Transverse colon (tissue), 4 donors: ENCODE results near the gene UBE3A. TPM values are rescaled to one million over a fixed set of nuclear protein-coding genes. Genes with fewer than 3 reads are reported as not detected.

Experiments
- DNase-seq: peaks from one replicate; pipeline ENCODE4 v3.0.0-alpha.2; 2019
- H3K27ac ChIP-seq, 4 donors: fragments of 200-600 bp; sonication (generic); 2 replicates each; pipeline ENCODE4 v1.5.1; 2016 to 2018; ENCODE audit warnings: inconsistent platforms in 4 of 4
- H3K27me3 ChIP-seq: fragments of 200-600 bp; sonication (generic); 2 replicates; pipeline ENCODE4 v1.5.1; 2017; ENCODE audit warnings: inconsistent platforms
- H3K36me3 ChIP-seq, 4 donors: fragments of 200-600 bp; sonication (generic); 2 replicates each; pipeline ENCODE4 v1.5.1; 2017 to 2019; ENCODE audit warnings: inconsistent platforms in 4 of 4
- H3K4me1 ChIP-seq, 4 donors: fragments of 200-600 bp; sonication (generic); 2 replicates each; pipeline ENCODE4 v1.5.1; 2017 to 2020; ENCODE audit warnings: inconsistent platforms in 4 of 4
- H3K4me3 ChIP-seq, 4 donors: fragments of 200-600 bp; sonication (generic); 1 replicate in 1 of 4; 2 replicates in 3 of 4; pipeline versions ENCODE4 v1.5.1 to v1.6.1; 2017 to 2019; ENCODE audit warnings: inconsistent platforms in 4 of 4
- H3K9me3 ChIP-seq, 2 donors: fragments of 200-600 bp; sonication (generic); 2 replicates each; pipeline ENCODE4 v1.5.1; 2017 to 2019; ENCODE audit warnings: inconsistent platforms in 2 of 2
- EP300 ChIP-seq: sonication (generic); formaldehyde crosslinking; IDR thresholded peaks from one replicate; pipeline ENCODE4 v1.6.1; 2017; ENCODE audit warnings: antibody characterized with exemption, low read depth
- POLR2A ChIP-seq: fragments of 450-650 bp; IDR thresholded peaks from one replicate; pipeline ENCODE4 v1.6.1; 2016; ENCODE audit warnings: antibody characterized with exemption, mild to moderate bottlenecking, moderate library complexity
- POLR2AphosphoS5 ChIP-seq, 3 donors: sonication (generic); formaldehyde crosslinking; IDR thresholded peaks; one replicate each; pipeline ENCODE4 v1.6.1; 2016; ENCODE audit warnings: antibody characterized with exemption in 3 of 3
- WGBS, 2 donors: methylation state at CpG; one replicate each; pipeline ENCODE4 v1.1.5; 2018; ENCODE audit warnings: low coverage in 1 of 2; 5-methylcytosine and 5-hydroxymethylcytosine counted together
- in situ Hi-C, 4 donors: fragments of 200-750 bp; cut with MboI; loops; one replicate each; pipeline versions ENCODE4 v1.15.0 to v1.15.1; 2017; ENCODE audit warnings: low sequenced_read_pairs in 3 of 4, low pct_ligation_motif_present in 1 of 4, low pct_unique_long_range_greater_than_20kb in 1 of 4
- intact Hi-C: fragments of 100-400 bp; cut with DNase I; formaldehyde crosslinking; loops from one replicate; pipeline ENCODE4 v1.15.1; 2023; ENCODE audit warnings: low total_unique reads
- total RNA-seq, 4 donors: library from RNA; depleted of rRNA; stranded (reverse); fragments of >200 nt; gene quantifications; one replicate each; pipeline ENCODE4 v1.1.0, GENCODE V29; 2016
- TF ChIP-seq, protein P1 (sequence below), 5 experiments: fragments of 200-600 bp in 3 of 5; fragments of 450-650 bp in 2 of 5; sonication (generic) in 3 of 5; IDR thresholded peaks; 1 replicate in 2 of 5; 2 replicates in 3 of 5; pipeline ENCODE4 v1.5.1; 2016 to 2017; ENCODE audit warnings: antibody characterized with exemption in 5 of 5, inconsistent platforms in 3 of 5, mild to moderate bottlenecking in 2 of 5, moderate library complexity in 1 of 5

The UBE3A gene
- total RNA-seq, 4 donors from 2014 or later: 52.1 to 92.1 (median 76.5) TPM

- H3K4me1 ChIP-seq: peaks cover 6 to 44% (median 25%) of the 10 kb centered on the region in 4 donors
- H3K27me3 ChIP-seq: no peaks in the 10 kb centered on the region
- intact Hi-C loops: no loop called here
- WGBS, 2 donors: 57 to 71% methylated on average over 1 to 3 of the region's 3 CpGs
- DNase-seq: no peak
- no peaks in the 10 kb centered on the region for H3K9me3 ChIP-seq
- in situ Hi-C loops: loop anchor here in 1 of 4 donors (25.0 kb wide), 2 partner anchors 465 to 660 kb away; partner anchors contain the start of genes SNRPN and SNURF
- TF ChIP-seq POLR2A (no peak), EP300 (no peak), POLR2AphosphoS5 (IDR thresholded peaks at IDR 0.05) (no peak)
- TF ChIP-seq, protein P1, sequence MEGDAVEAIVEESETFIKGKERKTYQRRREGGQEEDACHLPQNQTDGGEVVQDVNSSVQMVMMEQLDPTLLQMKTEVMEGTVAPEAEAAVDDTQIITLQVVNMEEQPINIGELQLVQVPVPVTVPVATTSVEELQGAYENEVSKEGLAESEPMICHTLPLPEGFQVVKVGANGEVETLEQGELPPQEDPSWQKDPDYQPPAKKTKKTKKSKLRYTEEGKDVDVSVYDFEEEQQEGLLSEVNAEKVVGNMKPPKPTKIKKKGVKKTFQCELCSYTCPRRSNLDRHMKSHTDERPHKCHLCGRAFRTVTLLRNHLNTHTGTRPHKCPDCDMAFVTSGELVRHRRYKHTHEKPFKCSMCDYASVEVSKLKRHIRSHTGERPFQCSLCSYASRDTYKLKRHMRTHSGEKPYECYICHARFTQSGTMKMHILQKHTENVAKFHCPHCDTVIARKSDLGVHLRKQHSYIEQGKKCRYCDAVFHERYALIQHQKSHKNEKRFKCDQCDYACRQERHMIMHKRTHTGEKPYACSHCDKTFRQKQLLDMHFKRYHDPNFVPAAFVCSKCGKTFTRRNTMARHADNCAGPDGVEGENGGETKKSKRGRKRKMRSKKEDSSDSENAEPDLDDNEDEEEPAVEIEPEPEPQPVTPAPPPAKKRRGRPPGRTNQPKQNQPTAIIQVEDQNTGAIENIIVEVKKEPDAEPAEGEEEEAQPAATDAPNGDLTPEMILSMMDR (IDR thresholded peaks at IDR 0.05): no peak
- H3K27ac ChIP-seq: no peak overlapping the region
- no peaks in the 10 kb centered on the region for H3K36me3 ChIP-seq
- no peak overlapping the region for H3K4me3 ChIP-seq
These were observed 11.8 kb downstream of the UBE3A start for GRCh38 chr15:25426896-25427610.

DNA sequence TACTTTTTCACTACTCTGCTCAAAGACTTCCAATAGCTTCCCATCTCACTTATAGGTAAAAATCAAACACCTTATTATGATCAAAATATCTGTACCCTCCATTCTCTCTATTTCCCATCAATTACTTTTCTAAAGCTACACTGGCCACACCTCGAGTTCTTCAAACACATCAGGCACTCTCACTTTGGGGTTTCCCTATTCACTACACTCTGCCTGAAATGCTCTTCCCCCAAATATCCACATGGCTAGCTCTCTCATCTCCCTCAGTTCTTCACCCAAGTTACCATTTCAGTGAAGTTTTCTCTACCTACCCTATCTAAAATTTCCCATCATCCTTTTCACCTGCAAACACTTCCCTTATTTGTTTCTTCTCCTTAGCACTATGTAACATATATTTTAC is 14.8 kb downstream of the UBE3A start:
- intact Hi-C loops: no loop called here
- H3K9me3 ChIP-seq: no peaks in the 10 kb centered on the region
- H3K27me3 ChIP-seq: no peaks in the 10 kb centered on the region
- H3K4me1 ChIP-seq: peaks cover 0 to 28% (median 12%) of the 10 kb centered on the region in 4 donors
- no peak overlapping the region for H3K27ac ChIP-seq
- no peaks in the 10 kb centered on the region for H3K36me3 ChIP-seq
- TF ChIP-seq POLR2AphosphoS5 (IDR thresholded peaks at IDR 0.05) (no peak), EP300 (no peak), POLR2A (no peak)
- TF ChIP-seq, protein P1 (IDR thresholded peaks at IDR 0.05): no peak
- no peak for DNase-seq
- 78 to 91% methylated on average over 1 of the region's 1 CpG for WGBS, 2 donors
- in situ Hi-C loops: no loop called here
- H3K4me3 ChIP-seq: no peak overlapping the region

DNA sequence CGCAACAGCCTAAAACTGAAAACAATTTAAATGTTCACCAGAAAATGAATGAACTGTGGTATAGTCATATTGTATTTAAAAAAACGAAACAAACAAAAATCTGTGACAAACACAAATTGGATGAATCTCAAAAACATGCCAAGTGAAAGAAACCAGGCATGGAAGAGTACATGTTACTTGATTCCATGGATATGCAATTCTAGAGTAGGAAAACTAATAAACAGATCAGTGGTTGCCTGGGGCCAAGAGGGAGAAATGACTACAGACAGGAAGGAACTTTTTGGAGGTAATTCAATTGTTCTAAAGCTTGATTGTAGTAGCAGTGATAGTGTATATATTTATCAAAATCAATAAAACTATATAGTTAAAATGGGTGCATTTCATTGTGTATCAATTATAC is 16.8 kb downstream of the UBE3A start:
- H3K27me3 ChIP-seq: no peaks in the 10 kb centered on the region
- no peak for DNase-seq
- intact Hi-C loops (no loop called here), in situ Hi-C loops (no loop called here)
- no peaks in the 10 kb centered on the region for H3K36me3 ChIP-seq
- H3K27ac ChIP-seq: no peak overlapping the region
- no peak for TF ChIP-seq POLR2AphosphoS5 (IDR thresholded peaks at IDR 0.05)
- TF ChIP-seq, protein P1 (IDR thresholded peaks at IDR 0.05): no peak
- TF ChIP-seq POLR2A: no peak
- TF ChIP-seq EP300: no peak
- no peak overlapping the region for H3K4me3 ChIP-seq
- no peaks in the 10 kb centered on the region for H3K9me3 ChIP-seq
- whole genome bisulfite sequencing, 2 donors: 83 to 93% methylated on average over 2 of the region's 2 CpGs
- peaks cover 0 to 24% (median 7%) of the 10 kb centered on the region in 4 donors for H3K4me1 ChIP-seq

DNA sequence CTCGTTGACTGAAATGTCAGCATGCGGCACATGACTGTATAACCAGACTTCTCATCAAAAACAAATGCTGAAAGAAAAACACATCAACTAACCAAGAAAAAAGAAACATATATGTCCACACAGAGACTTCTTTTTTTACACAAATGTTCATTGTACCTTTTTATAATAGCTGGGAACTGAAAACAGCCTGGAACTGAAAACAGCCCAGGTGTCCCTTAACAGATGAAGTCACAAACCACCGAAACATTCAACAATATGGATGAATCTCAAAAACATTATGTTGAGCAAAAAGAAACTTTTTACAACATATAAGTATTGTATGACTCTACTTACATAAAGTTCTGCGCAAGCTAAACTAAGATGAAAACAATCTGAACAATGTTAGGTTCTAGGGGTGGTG is 20.6 kb downstream of the UBE3A start:
- in situ Hi-C loops: loop anchor here in 1 of 4 donors (5.0 kb wide), 1 partner anchor 41 kb away; no protein-coding TSS in a partner anchor

More for the DNA sequence above, 20.6 kb downstream of the UBE3A start:
- intact Hi-C loops: no loop called here
- H3K36me3 ChIP-seq: no peaks in the 10 kb centered on the region
- no peak for DNase-seq
- no peaks in the 10 kb centered on the region for H3K9me3 ChIP-seq
- no peaks in the 10 kb centered on the region for H3K27me3 ChIP-seq
- 75 to 91% methylated on average over 4 of the region's 4 CpGs for WGBS, 2 donors
- no peak for TF ChIP-seq EP300
- no peak overlapping the region for H3K27ac ChIP-seq
- peaks cover 0 to 26% (median 5%) of the 10 kb centered on the region in 4 donors for H3K4me1 ChIP-seq
- H3K4me3 ChIP-seq: no peak overlapping the region
